Stimulated activated CD8-positive, alpha-beta memory T cell treated with anti-CD3 and anti-CD28 coated beads, Interleukin-4, amount 100 ng/mL, for 1 hour (primary cell): ENCODE measurements around the gene FLT3LG.

Source experiments
- DNase-seq, 2 donors: peaks; one replicate each; pipeline ENCODE4 v3.0.0-alpha.2; 2020; ENCODE audit warnings: low read depth in 2 of 2, low spot score in 1 of 2

Gene FLT3LG, protein sequence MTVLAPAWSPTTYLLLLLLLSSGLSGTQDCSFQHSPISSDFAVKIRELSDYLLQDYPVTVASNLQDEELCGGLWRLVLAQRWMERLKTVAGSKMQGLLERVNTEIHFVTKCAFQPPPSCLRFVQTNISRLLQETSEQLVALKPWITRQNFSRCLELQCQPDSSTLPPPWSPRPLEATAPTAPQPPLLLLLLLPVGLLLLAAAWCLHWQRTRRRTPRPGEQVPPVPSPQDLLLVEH

DNA sequence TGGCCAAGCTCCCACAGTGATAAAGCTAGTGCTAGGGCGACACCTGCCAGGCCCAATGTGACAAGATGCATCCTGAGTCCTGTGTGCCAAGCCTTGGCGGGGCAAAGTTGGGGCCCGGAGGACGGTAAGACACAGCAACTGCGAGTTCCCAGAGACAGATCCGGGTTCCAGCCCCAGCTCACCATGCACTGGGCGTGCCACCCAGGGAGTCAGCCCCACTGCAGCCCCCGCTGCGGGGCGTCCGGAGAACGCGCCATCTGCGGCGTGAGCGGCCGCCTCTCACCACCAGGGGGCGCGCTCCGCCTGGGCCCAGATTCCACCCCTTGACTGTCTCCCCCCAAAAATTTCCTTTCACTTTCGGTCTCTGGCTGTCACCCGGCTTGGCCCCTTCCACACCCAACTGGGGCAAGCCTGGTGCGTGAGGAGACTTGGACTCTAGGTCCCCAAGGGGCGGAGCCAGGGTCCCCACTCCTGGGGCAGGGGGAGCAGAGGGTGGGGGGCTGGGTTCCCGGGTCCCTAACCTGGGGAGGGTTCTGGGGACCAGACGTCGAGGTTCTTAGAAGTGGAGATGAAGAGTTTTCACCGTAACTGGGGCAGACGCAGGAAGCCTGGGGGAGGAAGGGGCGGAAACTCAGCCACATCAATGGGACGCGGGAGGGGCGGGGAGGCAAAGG is at the start of gene FLT3LG:
TSS of gene FLT3LG (plus strand) at position 348 of the 674 bp plus-strand sequence. CDS start 425 bp downstream, outside the sequence.
- peak; percentile 68 to 81 for DNase-seq

DNA sequence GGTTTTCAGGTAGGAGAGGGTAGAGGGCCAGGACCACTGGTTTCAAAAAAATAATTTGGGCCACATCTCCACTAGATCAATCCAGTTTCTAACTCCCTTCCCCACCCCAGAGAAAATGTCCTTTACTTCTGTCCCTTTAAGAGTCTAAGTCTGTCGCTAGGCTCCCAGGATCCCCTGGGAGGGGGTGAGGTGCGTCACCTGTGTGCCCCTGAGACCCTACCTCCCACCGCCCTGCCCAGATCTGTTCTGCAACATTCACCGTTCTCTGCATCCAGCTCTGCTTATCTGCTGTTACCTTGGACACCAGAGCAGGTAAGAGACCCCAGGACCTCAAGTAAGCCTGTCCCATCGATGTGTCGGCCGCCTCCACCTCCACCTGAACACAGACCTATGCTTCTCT is 48.8 kb upstream of the FLT3LG start, which contains the start of gene GFY:
TSS of gene GFY (plus strand) at position 211 of the 400 bp plus-strand sequence. CDS start 1,043 bp downstream, outside the sequence.
- no peak for DNase-seq

DNA sequence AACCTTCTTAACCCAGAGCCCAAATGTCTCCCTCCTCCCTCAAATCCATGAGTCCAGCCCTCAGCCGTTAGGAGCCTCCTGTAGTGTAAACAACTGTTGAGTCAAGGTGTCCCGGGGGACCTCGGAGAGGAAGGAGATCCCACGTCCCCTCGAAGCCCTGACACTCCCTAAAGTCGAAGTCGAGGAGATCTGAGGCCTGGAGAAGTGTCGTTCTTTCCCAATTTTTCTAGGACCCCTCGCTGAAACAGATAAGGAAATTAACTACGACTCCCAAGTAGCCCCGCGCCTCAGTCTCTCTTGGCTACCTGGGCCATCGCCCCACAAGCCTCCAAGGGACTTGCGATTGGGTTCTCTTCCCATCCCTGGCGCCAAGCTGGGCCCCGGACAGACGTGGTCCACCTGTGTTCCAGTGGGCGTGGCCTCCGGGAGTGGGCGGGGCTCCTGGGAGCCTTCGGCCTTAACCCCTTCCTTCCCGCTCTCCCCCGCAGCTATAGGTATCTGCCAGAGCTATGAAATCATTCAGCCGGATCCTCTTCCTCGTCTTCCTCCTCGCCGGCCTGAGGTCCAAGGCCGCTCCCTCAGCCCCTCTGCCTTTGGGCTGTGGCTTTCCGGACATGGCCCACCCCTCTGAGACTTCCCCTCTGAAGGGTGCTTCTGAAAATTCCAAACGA is 48.0 kb upstream of the FLT3LG start:
- no peak for DNase-seq

DNA sequence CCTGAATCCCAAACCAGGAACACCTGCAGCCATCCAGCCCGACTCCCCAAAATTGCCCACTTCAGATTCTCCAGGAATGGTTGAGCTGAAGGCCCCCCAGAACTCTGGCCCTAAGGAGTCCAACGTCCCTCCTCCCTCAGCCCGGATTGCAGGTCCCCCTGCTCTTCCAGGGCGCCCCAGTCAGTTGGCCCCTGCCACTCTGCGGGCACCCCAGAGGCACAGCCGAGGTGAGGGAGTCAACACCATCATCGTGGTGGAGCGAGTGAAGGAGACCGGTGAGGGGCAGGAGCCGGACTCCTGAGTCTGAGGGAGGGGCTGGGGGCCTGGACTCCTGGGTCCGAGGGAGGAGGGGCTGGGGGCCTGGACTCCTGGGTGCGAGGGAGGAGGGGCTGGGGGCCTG is 46.7 kb upstream of the FLT3LG start:
- DNase-seq, result no peak

DNA sequence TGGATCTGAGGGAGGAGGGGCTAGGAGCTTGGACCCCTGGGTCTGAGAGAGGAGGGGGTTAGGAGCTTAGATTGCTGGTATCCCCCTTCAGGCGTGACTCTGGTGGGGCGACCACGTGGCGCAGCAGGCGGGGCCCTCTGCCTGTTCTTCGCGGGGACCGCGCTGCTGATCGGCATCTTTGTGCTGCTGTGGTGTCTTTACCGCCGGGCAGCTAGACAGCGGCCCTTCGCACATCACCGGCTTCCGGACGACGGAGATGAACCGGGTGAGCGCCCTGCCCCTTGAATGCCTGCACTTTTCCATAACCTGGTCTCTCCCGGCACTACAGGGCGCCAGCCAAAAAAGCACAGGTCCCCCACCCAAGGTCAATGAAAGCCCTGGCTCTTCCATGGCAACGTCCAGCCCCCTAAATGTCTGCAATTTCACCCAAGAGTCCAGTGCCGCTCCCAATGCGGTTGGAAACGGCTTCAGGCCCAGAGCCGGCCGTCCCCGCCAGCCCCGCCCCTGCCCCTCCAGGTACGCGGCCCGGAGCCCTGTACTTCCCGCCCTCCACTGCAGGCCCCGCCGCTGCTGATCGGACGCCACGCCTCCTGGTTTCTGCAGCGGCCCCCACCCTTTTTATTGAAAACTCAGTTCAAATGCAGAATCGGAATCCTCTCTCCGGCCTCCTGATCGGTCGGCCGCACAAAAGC is 46.0 kb upstream of the FLT3LG start:
- no peak for DNase-seq

DNA sequence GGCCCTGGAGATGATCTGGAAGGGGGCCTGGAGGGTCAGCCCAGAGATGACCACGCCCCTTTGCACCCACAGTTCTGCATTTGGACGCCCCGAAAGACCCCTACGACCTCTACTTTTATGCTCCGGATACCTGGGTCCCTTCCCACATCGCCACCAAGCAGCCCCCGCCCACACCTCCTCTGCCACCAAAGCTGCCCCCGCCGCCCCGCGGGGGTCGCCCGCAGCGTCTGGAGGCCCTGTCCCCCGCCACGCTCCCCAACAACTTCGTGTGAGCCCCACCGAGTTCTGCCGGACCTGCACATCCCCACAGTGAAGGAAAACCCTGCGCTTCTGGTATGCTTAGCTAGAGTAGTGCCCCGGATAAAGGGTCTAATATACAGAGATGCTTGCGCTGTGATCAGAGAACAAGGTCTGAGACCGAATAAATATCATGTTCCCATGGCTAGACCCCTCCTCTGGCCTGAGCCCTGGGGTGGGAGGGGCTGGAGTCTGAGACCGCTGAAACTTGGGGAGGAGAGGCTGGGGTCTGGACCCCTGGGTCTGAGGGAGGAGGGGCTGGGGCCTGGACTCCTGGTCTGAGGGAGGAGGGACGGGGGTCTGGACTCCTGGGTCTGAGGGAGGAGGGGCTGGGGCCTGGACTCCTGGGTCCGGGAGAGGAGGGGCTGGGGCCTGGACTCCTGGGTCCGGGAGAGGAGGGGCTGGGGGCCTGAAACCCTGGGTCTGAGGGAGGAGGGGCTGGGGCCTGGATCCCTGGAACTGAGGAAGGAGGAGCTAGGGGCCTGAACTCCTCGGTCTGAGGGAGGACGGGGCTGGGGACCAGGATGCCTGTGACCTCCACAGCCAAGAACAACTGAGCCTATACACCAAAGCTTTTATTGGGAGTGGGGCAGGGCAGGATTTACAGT is 45.2 kb upstream of the FLT3LG start:
- DNase-seq, result no peak

DNA sequence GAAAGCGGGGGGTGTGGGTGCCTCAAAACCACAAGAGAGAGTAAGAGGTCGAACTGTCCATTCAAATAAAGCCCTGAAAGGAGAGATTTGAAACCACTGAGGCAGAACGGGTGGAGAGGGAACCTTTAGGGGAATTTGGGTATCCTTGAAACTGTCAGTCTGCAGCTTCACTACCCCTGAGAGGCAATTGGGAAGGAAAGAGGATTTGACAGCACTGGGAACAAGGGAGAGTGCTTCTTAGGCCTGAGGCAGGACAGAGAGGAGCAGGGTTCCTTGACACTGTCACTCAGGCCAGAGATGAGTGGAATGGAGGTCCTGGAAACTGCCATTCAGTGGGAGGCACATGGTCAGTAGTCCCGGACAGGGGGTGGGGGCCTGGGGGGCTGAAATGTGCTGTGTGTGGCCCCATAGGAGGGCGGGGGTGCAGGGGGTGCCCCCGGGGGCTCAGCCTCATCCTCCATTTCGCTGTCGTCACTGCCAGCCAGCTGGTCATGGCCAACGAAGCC is 43.8 kb upstream of the FLT3LG start:
- no peak for DNase-seq

DNA sequence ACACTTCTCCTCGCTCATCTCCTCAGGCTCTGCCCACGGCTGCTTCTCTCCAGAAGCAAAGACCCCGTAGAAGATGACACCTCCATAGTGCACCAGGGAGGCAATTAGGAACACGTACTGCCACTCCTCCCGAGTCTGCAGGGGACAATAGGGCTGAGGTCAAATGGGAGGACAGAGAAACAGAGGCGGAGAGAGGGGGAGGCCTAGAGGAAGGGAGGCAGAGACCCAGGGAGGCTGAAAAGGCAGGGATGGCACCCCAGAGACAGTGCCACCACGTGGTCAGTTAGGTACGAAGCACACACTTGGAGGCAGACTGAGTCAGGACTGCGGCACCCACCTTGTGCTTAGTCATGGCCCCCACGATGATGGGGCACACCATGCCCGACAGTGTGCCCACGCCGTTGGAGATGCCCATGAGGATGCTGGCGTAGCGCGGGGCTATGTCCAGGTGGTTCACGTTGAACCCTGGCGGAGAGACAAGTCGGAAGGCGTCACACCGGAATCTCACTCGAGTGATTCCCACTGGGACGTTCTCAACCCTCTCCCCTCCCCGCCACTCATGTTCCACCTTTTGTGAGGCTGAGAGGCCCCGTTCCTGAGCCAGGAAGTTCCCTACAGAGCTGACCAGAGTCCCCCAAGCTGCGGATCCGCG is 43.2 kb upstream of the FLT3LG start:
- no peak for DNase-seq

DNA sequence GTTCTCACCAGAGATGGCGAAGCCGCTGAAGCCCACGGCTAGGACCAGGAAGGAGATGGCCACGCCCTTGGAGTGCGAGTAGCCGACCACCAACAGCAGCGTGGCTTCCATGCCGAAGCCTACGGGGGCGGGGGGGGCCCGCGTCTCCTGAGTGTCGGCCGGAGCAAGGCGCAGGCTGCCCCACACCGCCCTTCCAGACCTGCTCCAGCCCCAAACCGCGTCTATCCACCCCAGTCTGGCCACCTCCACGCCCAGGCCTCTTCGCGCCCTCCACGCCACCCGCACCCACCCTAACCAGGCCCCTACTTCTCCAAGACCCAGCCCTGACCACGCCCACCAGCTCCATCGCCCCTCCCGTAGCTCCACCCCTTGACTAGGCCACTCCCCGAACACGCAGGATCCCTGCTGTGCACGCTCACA is 42.7 kb upstream of the FLT3LG start:
- DNase-seq, result no peak

DNA sequence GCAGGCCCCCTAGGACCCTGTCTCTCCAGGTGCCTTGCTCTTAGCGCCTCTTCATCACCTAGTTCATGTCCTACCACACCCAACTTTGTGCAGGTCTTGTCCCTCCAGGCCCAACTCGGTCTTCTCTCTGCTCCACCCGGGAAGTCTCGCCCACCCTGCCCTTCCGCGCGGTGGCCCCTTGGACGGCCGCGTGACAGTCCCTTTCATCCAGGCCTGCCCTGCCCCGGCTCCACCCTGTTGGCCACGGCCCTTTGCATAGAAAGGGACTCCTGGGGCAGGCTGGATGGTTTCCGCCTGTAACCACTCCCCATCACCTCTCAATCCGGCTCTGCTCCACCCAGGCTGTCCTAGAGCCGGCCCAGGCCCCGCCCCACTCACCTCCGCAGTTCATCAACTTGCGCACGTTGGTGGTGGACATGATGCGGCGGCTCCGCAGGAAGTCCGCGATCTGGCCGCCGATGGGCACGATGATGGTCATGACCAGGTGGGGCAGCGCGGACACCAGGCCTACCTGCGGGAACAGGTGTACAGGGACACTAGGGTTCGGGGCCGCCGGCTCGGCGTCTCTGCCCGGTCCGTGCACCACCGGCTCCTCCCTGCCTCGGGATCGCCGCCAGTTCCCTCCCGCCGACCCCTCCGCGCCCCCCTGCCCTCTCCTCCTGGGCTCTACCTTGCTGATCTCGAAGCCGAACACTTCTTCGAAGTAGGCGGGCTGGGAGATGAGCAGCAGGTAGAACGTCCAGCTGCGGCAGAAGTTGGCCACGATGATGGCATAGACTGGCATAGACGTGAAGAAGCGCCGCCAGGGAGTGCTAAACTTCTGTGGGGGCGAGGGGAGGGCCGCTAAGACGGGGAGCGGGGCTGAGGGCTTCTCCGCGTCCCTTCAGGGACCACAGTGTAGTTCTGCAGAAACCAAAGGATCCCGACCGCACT is 41.6 kb upstream of the FLT3LG start:
- DNase-seq, result no peak

DNA sequence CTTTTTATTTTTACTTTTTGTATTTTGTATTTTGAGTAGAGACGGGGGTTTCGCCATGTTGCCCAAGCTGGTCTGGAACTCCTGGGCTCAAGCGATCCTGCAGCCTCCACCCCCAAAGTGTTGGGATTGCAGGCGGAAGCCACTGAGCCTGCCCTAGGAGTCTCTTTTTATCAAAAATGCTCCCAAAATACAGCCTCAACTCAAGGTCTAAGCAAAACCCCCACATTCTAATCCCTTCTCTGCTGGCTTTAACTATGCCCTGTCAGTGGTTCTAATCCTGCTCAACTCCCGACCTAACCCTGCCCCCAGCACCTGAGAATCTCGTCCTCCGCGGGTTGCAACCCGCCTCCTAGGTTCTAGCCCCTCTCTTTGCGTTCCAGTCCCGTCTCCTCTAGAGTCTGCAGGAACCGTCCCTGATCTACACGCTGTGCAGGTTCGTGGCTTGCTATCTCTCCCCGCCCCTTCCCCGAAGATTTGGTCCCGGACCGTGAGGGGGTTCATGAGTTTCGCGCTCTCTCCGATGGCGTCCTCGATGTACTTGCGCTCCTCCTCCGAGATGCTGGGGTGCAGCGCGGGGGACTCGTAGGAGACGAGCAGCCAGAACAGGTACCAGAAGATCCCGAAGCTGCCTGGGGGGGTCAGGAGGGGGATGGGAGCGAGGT is 40.6 kb upstream of the FLT3LG start:
- no peak for DNase-seq

DNA sequence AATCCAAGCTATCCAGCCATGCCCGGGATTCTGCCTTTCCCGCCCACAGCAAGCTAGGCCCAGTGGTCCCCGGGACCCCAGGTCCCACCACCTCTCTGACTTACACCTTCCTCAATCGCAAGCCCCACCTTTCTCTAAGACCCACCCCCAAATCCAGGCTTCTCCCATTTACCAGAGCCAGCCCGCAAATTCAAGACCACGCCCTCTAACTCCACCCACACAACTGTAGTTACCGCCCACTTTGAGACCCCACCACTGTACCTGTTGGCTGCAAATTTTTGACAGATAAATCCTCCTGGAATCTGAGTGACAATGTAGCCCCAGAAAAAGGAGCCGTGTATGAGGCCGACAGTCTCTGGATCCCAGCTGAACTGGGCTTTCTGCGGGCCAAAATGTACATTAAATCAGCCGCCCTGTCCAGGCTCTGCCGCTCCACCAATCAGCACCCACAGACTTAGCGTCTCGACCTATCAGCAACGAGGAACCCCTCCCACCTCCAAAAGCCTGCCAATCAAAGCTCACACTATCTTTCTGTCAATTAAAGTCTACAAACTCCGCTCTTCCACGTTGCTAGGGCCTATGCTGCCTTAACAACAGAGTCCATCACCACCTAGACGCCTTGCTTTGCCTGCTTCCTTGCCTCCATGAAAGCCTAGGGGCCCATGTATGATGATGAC is 39.0 kb upstream of the FLT3LG start:
- DNase-seq, result no peak

DNA sequence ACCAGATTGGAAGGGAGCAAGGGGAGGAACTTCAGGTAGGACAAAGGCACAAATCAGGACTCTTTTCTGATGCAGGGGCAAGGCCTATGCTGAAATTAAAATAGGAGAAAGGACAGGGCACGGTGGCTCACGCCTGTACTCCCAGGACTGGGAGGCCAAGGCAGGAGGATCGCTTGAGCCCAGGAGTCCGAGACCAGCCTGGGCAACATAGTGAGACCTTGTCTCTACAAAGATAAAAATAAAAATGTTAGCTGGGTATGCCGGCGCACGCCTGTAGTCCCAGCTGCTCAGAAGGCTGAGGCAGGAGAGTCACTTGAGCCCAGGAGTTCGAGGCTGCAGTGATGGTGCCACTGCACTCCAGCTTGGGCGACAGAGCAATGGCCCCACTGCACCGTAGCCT is 38.3 kb upstream of the FLT3LG start:
- DNase-seq, result no peak

DNA sequence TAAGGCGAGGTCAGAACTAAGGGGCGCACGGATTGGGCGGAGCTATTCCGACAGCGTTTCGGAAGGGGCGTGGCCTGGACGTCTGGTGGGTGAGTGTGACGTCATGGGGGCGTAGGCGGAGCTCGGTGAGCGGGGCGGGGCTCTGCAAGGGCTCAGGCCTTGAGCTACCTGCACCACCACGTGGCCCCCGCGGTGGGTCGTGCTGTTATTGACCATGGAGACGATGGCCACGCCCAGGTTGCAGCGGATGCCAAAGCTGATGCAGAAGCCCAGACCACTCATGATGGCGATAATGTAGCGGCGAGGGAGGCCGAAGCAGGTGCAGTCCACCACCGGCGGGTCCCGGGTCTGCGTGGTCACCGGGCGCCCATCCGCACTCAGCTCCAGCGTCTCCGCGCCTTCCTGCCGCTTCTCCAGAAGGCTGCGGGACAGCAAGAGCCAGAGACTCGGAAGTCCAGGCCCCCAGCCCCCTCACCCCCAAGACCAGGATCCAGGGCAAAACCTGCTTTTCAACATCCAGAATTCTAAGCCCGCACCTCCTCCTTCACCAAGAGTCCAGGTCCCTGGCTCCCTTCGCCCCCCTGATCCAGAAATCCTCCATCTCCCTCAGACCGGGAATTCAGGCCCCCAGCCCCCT is 37.5 kb upstream of the FLT3LG start:
- peak in 1 of 2 donors; percentile 24 for DNase-seq

DNA sequence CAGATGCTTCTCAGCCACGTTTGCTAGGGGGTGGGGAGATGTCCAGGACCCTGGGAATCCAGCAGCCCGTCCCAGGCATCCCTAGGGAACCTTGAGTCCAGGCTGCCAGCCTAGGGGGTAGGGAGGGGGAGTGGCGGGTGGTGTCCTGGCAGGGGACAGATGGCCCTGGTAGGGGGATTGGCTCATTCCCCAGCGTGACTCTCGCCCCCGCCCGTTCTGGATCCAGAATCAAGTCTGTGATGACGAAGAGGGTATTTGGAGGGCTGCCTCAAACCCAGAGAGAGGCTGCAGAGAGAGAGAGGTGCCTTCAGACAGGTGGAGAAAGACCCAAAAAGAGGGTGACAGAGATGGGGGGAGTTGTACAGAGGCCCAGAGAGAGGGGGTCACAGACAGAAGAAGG is 36.8 kb upstream of the FLT3LG start:
- DNase-seq, result no peak

DNA sequence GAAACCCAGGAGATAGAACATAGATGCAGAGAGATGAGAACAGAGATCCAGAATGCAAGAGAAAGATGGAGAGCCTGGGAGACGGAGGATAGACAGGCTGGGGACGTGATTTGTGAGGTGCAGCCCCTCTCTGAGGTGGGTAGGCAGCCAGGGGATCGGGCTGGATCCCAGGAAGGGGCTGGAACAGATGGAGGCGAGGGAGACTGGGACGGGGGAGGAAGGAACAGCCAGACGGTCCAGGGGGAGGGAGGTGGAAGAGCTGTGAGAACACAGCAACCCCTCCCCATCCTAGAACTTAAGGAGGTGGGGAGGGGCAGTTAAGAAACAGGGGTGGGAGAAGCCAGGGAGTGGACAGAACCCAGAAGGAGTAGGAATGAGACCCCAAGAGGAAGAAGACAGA is 35.8 kb upstream of the FLT3LG start:
- no peak for DNase-seq

DNA sequence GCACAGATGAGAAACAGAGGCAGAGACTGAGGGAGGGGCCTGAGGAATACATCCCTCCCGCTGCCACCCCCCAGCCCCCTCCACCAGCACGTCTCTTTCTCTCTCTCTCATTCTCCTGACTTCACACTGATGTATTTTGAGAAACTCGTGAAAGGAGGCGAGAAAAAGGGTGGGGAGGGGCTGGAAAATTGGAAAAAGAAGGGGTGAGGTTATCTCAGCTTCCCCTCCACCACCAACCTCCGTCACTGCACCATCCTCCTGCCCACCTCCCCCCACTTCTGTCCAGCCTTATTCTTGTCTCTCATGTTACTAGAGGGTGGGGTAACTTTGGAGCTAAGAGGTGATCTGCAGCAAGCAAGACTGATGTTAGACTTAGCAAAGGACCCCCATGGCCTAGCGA is 34.2 kb upstream of the FLT3LG start:
- no peak for DNase-seq
